ENCODE results near the gene TRAPPC3.
"Not testable (repeated sequence)": the region's sequence is repeated elsewhere in the genome, so short reads cannot be mapped to it uniquely, and the experiment has no call there.

The TRAPPC3 gene

GRCh38 chr1:36149237-36149972 is at the start of gene TRAPPC3:
Gene TRAPPC3 (minus strand): TSS chr1:36149486. CDS start chr1:36149378, 108 bp downstream.
- Histone ChIP-seq H2AFZ (ENCODE audit: low read length) (peak within 1 kb of the TSS; percentile 83), H3K9ac (ENCODE audit: low read depth, low read length, poor library complexity, severe bottlenecking) (peak within 1 kb of the TSS; percentile 87), H3K9me3 (ENCODE audit: insufficient read depth, low read depth, low read length) (no peaks in the 10 kb centered on the region), H3K4me2 (ENCODE audit: low read depth, low read length, poor library complexity, severe bottlenecking) (peak within 1 kb of the TSS; percentile 74), H3K36me3 (ENCODE audit: insufficient read depth, low read length) (no peaks in the 10 kb centered on the region), H3K79me2 (ENCODE audit: insufficient read depth, low read length) (peaks cover 17% of the 10 kb centered on the region), H3F3A (ENCODE audit: low read depth) (peaks cover 4% of the 10 kb centered on the region; the same call in 1 of the 2 replicates), H4K20me1 (ENCODE audit: insufficient read depth, low read length, poor library complexity, severe bottlenecking) (no peaks in the 10 kb centered on the region), H3K27me3 (ENCODE audit: insufficient read depth, low read length, poor library complexity, severe bottlenecking) (no peaks in the 10 kb centered on the region), H3K4me3 (ENCODE audit: low read length, poor library complexity, severe bottlenecking) (peak within 1 kb of the TSS; percentile 89), H3K9me2 (replicated peaks; ENCODE audit: low read depth, low read length) (no peaks in the 10 kb centered on the region), H3K4me1 (ENCODE audit: insufficient read depth, low read length, poor library complexity, severe bottlenecking) (peaks cover 33% of the 10 kb centered on the region)
- TF ChIP-seq, protein P1, sequence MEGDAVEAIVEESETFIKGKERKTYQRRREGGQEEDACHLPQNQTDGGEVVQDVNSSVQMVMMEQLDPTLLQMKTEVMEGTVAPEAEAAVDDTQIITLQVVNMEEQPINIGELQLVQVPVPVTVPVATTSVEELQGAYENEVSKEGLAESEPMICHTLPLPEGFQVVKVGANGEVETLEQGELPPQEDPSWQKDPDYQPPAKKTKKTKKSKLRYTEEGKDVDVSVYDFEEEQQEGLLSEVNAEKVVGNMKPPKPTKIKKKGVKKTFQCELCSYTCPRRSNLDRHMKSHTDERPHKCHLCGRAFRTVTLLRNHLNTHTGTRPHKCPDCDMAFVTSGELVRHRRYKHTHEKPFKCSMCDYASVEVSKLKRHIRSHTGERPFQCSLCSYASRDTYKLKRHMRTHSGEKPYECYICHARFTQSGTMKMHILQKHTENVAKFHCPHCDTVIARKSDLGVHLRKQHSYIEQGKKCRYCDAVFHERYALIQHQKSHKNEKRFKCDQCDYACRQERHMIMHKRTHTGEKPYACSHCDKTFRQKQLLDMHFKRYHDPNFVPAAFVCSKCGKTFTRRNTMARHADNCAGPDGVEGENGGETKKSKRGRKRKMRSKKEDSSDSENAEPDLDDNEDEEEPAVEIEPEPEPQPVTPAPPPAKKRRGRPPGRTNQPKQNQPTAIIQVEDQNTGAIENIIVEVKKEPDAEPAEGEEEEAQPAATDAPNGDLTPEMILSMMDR (conservative IDR thresholded peaks at IDR 0.05; ENCODE audit: low read length): peak; percentile 91
- no peak for TF ChIP-seq EZH2phosphoT487 (IDR thresholded peaks at IDR 0.05; ENCODE audit: borderline replicate concordance)

- Histone ChIP-seq H3K9ac (ENCODE audit: low read depth, low read length, poor library complexity, severe bottlenecking) (no peak overlapping the region), H2AFZ (ENCODE audit: low read length) (no peak overlapping the region), H3K36me3 (ENCODE audit: insufficient read depth, low read length) (no peaks in the 10 kb centered on the region), H3K79me2 (ENCODE audit: insufficient read depth, low read length) (no peaks in the 10 kb centered on the region), H3K4me1 (ENCODE audit: insufficient read depth, low read length, poor library complexity, severe bottlenecking) (no peaks in the 10 kb centered on the region), H3F3A (ENCODE audit: low read depth) (no peaks in the 10 kb centered on the region), H3K9me3 (ENCODE audit: insufficient read depth, low read depth, low read length) (no peaks in the 10 kb centered on the region), H3K4me3 (ENCODE audit: low read length, poor library complexity, severe bottlenecking) (no peak overlapping the region), H3K27me3 (ENCODE audit: insufficient read depth, low read length, poor library complexity, severe bottlenecking) (no peaks in the 10 kb centered on the region), H4K20me1 (ENCODE audit: insufficient read depth, low read length, poor library complexity, severe bottlenecking) (no peaks in the 10 kb centered on the region), H3K9me2 (replicated peaks; ENCODE audit: low read depth, low read length) (no peaks in the 10 kb centered on the region), H3K4me2 (ENCODE audit: low read depth, low read length, poor library complexity, severe bottlenecking) (no peak overlapping the region)
- TF ChIP-seq EZH2phosphoT487 (IDR thresholded peaks at IDR 0.05; ENCODE audit: borderline replicate concordance): no peak
- TF ChIP-seq, protein P1 (conservative IDR thresholded peaks at IDR 0.05; ENCODE audit: low read length): no peak
Measured at GRCh38 chr1:36198641-36199040, 49.4 kb upstream of the TRAPPC3 start.

- H3K4me2 ChIP-seq (ENCODE audit: low read depth, low read length, poor library complexity, severe bottlenecking); H3K4me3 ChIP-seq (ENCODE audit: low read length, poor library complexity, severe bottlenecking); H4K20me1 ChIP-seq (ENCODE audit: insufficient read depth, low read length, poor library complexity, severe bottlenecking); H3F3A ChIP-seq (ENCODE audit: low read depth); H3K9me3 ChIP-seq (ENCODE audit: insufficient read depth, low read depth, low read length); H3K4me1 ChIP-seq (ENCODE audit: insufficient read depth, low read length, poor library complexity, severe bottlenecking); H2AFZ ChIP-seq (ENCODE audit: low read length); H3K9ac ChIP-seq (ENCODE audit: low read depth, low read length, poor library complexity, severe bottlenecking); H3K27me3 ChIP-seq (ENCODE audit: insufficient read depth, low read length, poor library complexity, severe bottlenecking); H3K9me2 ChIP-seq (replicated peaks; ENCODE audit: low read depth, low read length); H3K36me3 ChIP-seq (ENCODE audit: insufficient read depth, low read length); H3K79me2 ChIP-seq (ENCODE audit: insufficient read depth, low read length): not testable (repeated sequence)
Measured at GRCh38 chr1:36196805-36197204, 47.5 kb upstream of the TRAPPC3 start.

Measured in Loucy (cell line).